Nephron progenitor cell (in vitro differentiated cells): Measurements from ENCODE around the gene SPP1.
A peak's percentile ranks its signal among the peaks of the same experiment; 100 is the strongest.

ENCODE experiments used
- DNase-seq: peaks from one replicate; pipeline ENCODE4 v3.0.0; 2021
- H3K27ac Mint-ChIP-seq: 2 replicates; pipeline ENCODE4 v1.8.0; 2021; ENCODE audit warnings: mild to moderate bottlenecking, moderate library complexity, mixed read lengths
- H3K27me3 Mint-ChIP-seq: 2 replicates; pipeline ENCODE4 v1.8.0; 2021; ENCODE audit warnings: mild to moderate bottlenecking, low read depth, mixed read lengths; ENCODE audit not compliant: poor library complexity
- H3K36me3 Mint-ChIP-seq: 2 replicates; pipeline ENCODE4 v1.8.0; 2021; ENCODE audit warnings: low read depth, mixed read lengths
- H3K4me1 Mint-ChIP-seq: 2 replicates; pipeline ENCODE4 v1.8.0; 2021; ENCODE audit warnings: mixed read lengths
- H3K4me3 Mint-ChIP-seq: 2 replicates; pipeline ENCODE4 v1.8.0; 2021; ENCODE audit warnings: mild to moderate bottlenecking, moderate library complexity, mixed read lengths
- H3K9me3 Mint-ChIP-seq: 2 replicates; pipeline ENCODE4 v1.8.0; 2021; ENCODE audit warnings: mild to moderate bottlenecking, moderate library complexity, mixed read lengths
- TF ChIP-seq, protein P1 (sequence below): fragments of 200-600 bp; sonication (generic); IDR thresholded peaks from 2 replicates; pipeline ENCODE4 v1.5.0; 2021; ENCODE audit warnings: antibody characterized with exemption

Gene SPP1

DNA sequence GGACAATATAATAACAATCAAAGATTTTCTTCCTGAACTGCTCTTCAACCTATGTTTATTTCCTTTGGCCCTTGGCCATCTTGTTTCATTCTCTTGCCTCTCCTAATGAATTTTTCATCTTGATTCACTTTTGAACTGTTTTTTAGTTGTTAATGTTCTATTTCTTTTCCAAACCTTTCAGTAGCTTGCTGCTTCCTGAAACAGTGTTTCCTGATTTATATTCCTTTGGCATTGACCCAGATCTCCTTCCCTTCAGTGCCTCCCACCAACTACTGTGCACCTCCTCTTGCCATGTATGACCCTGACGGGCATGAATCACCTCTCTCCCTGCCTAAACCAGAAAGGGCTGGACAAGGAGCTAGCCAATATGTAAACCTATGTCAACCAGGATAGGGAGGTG lies 25.6 kb upstream of the SPP1 start:
- TF ChIP-seq, protein P1, sequence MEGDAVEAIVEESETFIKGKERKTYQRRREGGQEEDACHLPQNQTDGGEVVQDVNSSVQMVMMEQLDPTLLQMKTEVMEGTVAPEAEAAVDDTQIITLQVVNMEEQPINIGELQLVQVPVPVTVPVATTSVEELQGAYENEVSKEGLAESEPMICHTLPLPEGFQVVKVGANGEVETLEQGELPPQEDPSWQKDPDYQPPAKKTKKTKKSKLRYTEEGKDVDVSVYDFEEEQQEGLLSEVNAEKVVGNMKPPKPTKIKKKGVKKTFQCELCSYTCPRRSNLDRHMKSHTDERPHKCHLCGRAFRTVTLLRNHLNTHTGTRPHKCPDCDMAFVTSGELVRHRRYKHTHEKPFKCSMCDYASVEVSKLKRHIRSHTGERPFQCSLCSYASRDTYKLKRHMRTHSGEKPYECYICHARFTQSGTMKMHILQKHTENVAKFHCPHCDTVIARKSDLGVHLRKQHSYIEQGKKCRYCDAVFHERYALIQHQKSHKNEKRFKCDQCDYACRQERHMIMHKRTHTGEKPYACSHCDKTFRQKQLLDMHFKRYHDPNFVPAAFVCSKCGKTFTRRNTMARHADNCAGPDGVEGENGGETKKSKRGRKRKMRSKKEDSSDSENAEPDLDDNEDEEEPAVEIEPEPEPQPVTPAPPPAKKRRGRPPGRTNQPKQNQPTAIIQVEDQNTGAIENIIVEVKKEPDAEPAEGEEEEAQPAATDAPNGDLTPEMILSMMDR: no peak
- DNase-seq: peak; percentile 19
- Mint-ChIP-seq H3K36me3 (no peaks in the 10 kb centered on the region), H3K27me3 (no peaks in the 10 kb centered on the region), H3K4me1 (peaks cover 16% of the 10 kb centered on the region), H3K27ac (no peak overlapping the region), H3K9me3 (no peaks in the 10 kb centered on the region), H3K4me3 (peak overlapping the region; percentile 19)

GRCh38 chr4:87950493-87950892 lies 25.0 kb upstream of the SPP1 start:
- Mint-ChIP-seq H3K27me3 (peaks cover 2% of the 10 kb centered on the region), H3K27ac (no peak overlapping the region), H3K36me3 (no peaks in the 10 kb centered on the region), H3K4me3 (peak overlapping the region; percentile 19), H3K9me3 (no peaks in the 10 kb centered on the region), H3K4me1 (peaks cover 20% of the 10 kb centered on the region)
- no peak for DNase-seq
- TF ChIP-seq, protein P1: no peak

- TF ChIP-seq, protein P1: no peak
- H3K4me3 Mint-ChIP-seq: no peak overlapping the region
- H3K9me3 Mint-ChIP-seq: no peaks in the 10 kb centered on the region
- H3K36me3 Mint-ChIP-seq: no peaks in the 10 kb centered on the region
- H3K4me1 Mint-ChIP-seq: peaks cover 25% of the 10 kb centered on the region
- no peak overlapping the region for H3K27ac Mint-ChIP-seq
- DNase-seq: no peak
- peaks cover 4% of the 10 kb centered on the region for H3K27me3 Mint-ChIP-seq
Measured at GRCh38 chr4:87950936-87951511, 24.5 kb upstream of the SPP1 start.

- TF ChIP-seq, protein P1: no peak
- H3K27me3 Mint-ChIP-seq: peaks cover 8% of the 10 kb centered on the region
- peaks cover 28% of the 10 kb centered on the region for H3K4me1 Mint-ChIP-seq
- DNase-seq: no peak
- H3K27ac Mint-ChIP-seq: no peak overlapping the region
- no peak overlapping the region for H3K4me3 Mint-ChIP-seq
- H3K9me3 Mint-ChIP-seq: no peaks in the 10 kb centered on the region
- H3K36me3 Mint-ChIP-seq: no peaks in the 10 kb centered on the region
Measured at GRCh38 chr4:87953826-87954225, 21.7 kb upstream of the SPP1 start.

DNA sequence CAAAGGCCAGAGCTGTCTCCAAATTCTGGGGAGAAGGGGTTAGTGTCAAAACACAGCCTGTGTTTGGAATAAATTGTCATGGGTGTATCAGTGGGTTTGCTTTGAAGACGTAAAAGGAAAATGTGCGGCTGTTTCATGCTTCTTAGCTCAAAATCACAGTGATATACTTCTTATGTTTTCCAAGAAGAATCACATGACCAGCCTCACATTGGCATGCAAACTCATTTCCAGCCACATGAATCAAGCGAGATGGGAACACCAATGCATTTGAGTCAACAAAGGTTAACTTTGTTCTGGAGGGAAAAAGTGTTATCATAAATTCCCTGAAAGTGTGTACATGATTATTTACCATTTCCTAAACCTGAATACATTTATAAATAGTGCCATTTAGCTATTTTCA lies 19.0 kb upstream of the SPP1 start:
- no peak overlapping the region for H3K27ac Mint-ChIP-seq
- H3K36me3 Mint-ChIP-seq: no peaks in the 10 kb centered on the region
- DNase-seq: no peak
- H3K27me3 Mint-ChIP-seq: peaks cover 14% of the 10 kb centered on the region
- H3K9me3 Mint-ChIP-seq: no peaks in the 10 kb centered on the region
- H3K4me1 Mint-ChIP-seq: peaks cover 12% of the 10 kb centered on the region
- TF ChIP-seq, protein P1: no peak
- no peak overlapping the region for H3K4me3 Mint-ChIP-seq

DNA sequence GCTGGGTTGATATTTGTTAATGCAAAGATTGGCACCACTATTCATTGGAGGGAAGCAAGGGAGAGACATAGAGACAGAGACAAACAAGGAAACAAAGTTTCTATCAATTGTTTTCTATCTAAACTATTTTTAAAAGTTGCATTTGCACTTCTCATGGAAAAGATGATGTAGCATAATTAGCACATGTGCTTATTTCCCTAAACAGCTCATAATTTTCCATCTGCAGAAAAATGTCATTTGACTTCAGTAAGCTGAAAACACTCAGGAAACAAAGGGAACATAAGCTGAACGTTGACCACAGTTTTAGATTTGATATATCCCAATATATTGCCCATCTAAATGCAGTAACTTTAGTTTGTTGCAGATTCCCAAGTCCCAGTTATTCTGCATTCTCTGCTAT lies 18.5 kb upstream of the SPP1 start:
- no peak for DNase-seq
- Mint-ChIP-seq H3K4me3 (no peak overlapping the region), H3K9me3 (no peaks in the 10 kb centered on the region), H3K4me1 (peaks cover 12% of the 10 kb centered on the region), H3K36me3 (no peaks in the 10 kb centered on the region), H3K27ac (no peak overlapping the region), H3K27me3 (peaks cover 14% of the 10 kb centered on the region)
- TF ChIP-seq, protein P1: no peak
